K562 (cell line): ENCODE results near the gene ZNF8. TPM values are rescaled to one million over a fixed set of nuclear protein-coding genes. Genes with fewer than 3 reads are reported as not detected.

ENCODE experiments used
- ASH1L ChIP-seq: fragments of 450-650 bp; IDR thresholded peaks from 2 replicates; pipeline ENCODE4 v1.6.1; 2018; ENCODE audit warnings: borderline replicate concordance, mild to moderate bottlenecking, low read depth; ENCODE audit not compliant: partially characterized antibody
- ELK1 ChIP-seq: sonication (generic); formaldehyde crosslinking; IDR thresholded peaks from 2 replicates; pipeline ENCODE4 v1.8.1; 2022; ENCODE audit warnings: missing genetic modification reagents
- MAFF ChIP-seq: IDR thresholded peaks from 2 replicates; pipeline ENCODE4 v1.6.1; 2012; ENCODE audit warnings: low read length, improper control_type of control experiment
- MIER1 ChIP-seq: fragments of 450-650 bp; IDR thresholded peaks from 2 replicates; pipeline ENCODE4 v1.6.1; 2016; ENCODE audit warnings: antibody characterized with exemption, mild to moderate bottlenecking, low read depth
- NFIC ChIP-seq: fragments of 450-650 bp; IDR thresholded peaks from 2 replicates; pipeline ENCODE4 v1.6.1; 2017; ENCODE audit warnings: mild to moderate bottlenecking, inconsistent platforms
- POLR3G ChIP-seq: IDR thresholded peaks from 2 replicates; pipeline ENCODE4 v1.6.1; 2011; ENCODE audit not compliant: insufficient read length, insufficient replicate concordance; ENCODE audit errors: extremely low read depth
- PTBP1 ChIP-seq: fragments of 200-400 bp; formaldehyde crosslinking; IDR thresholded peaks from 2 replicates; pipeline ENCODE4 v1.6.1; 2017; ENCODE audit warnings: low read depth, low read length
- SAFB2 ChIP-seq: fragments of 200-400 bp; formaldehyde crosslinking; IDR thresholded peaks from 2 replicates; pipeline ENCODE4 v1.6.1; 2018; ENCODE audit warnings: borderline replicate concordance, low read length, low read depth, moderate library complexity; ENCODE audit not compliant: severe bottlenecking
- SMC3 ChIP-seq: conservative IDR thresholded peaks from 2 replicates; pipeline ENCODE4 v1.6.1; 2011; ENCODE audit warnings: low read depth, low read length, improper control_type of control experiment; ENCODE audit not compliant: insufficient read depth
- TSC22D4 ChIP-seq: fragments of 450-650 bp; IDR thresholded peaks from 2 replicates; pipeline ENCODE4 v1.6.1; 2016; ENCODE audit warnings: missing genetic modification characterization, missing biosample characterization, control low read depth
- ZBTB34 ChIP-seq: fragments of 250-450 bp; sonication (Bioruptor Pico); IDR thresholded peaks from 2 replicates; pipeline ENCODE4 v1.8.0; 2021; ENCODE audit warnings: mild to moderate bottlenecking, moderate library complexity
- ZEB2 ChIP-seq: fragments of 450-650 bp; IDR thresholded peaks from 2 replicates; pipeline ENCODE4 v1.6.1; 2016
- ZNF12 ChIP-seq: sonication (generic); formaldehyde crosslinking; IDR thresholded peaks from 2 replicates; pipeline ENCODE4 v1.4.0; 2020; ENCODE audit warnings: mild to moderate bottlenecking, missing genetic modification reagents
- ZNF280A ChIP-seq: fragments of 450-650 bp; IDR thresholded peaks from 2 replicates; pipeline ENCODE4 v1.6.1; 2018; ENCODE audit warnings: mild to moderate bottlenecking, low read depth; ENCODE audit not compliant: partially characterized antibody
- ZZZ3 ChIP-seq: fragments of 450-650 bp; IDR thresholded peaks from 2 replicates; pipeline ENCODE4 v1.6.1; 2016; ENCODE audit warnings: antibody characterized with exemption, mild to moderate bottlenecking, moderate library complexity
- polyA plus RNA-seq, 8 experiments: library from polyadenylated mRNA; depleted of rRNA in 4 of 8; stranded (reverse) in 5 of 8; unstranded in 3 of 8; fragments of >200 nt; fragmentation: Nextera tagmentation in 2 of 8; fragmentation: Illumina TruSeq in 1 of 8; extraction: Ambion mirVana in 2 of 8; extraction: Trizol in 1 of 8; gene quantifications; 2 replicates each; pipeline versions ENCODE4 v1.2.1 to v1.2.3, GENCODE V29; 2011 to 2014; ENCODE audit warnings: inconsistent platforms in 1 of 8, missing spikeins in 1 of 8
- total RNA-seq, 7 experiments: library from RNA; depleted of rRNA in 6 of 7; stranded (reverse); fragments of >200 nt in 6 of 7; fragmentation: Illumina TruSeq in 2 of 7; extraction: Trizol in 2 of 7; gene quantifications; 2 replicates each; pipeline versions ENCODE4 v1.2.1 to v1.2.3, GENCODE V29; 2011 to 2021; ENCODE audit warnings: low replicate concordance in 1 of 7
- TF ChIP-seq, protein P1 (sequence below): IDR thresholded peaks from 2 replicates; pipeline ENCODE4 v1.6.1; 2011; ENCODE audit warnings: borderline replicate concordance, low read depth, mild to moderate bottlenecking, moderate library complexity, low read length; ENCODE audit not compliant: insufficient read depth, poor library complexity, severe bottlenecking
- TF ChIP-seq, protein P2 (sequence below), 2 experiments: fragments of 450-650 bp in 1 of 2; sonication (generic) in 1 of 2; formaldehyde crosslinking in 1 of 2; IDR thresholded peaks in 1 of 2; conservative IDR thresholded peaks in 1 of 2; 2 replicates each; pipeline versions ENCODE4 v1.6.1 to v1.8.1; 2016 to 2023; ENCODE audit warnings: mild to moderate bottlenecking in 2 of 2, moderate library complexity in 2 of 2, inconsistent platforms in 1 of 2, missing genetic modification reagents in 1 of 2

ZNF8 gene
- total and polyA plus RNA-seq, 9 of the 15 experiments (the other 6 are each of a cell fraction or from before 2014, with no cell fraction given), result 0.71 to 7.7 (median 4.7) TPM

GRCh38 chr19:58279042-58279924 is 528 bp downstream of the ZNF8 start (continued):
- TF ChIP-seq NFIC (peak; percentile 96), PTBP1 (no peak), SMC3 (no peak), ZNF12 (CRISPR knock-in tag) (no peak), ZBTB34 (CRISPR knock-in tag) (no peak), POLR3G (no peak), SAFB2 (no peak), ZEB2 (no peak), MAFF (no peak), ZNF280A (no peak), MIER1 (no peak), ELK1 (CRISPR knock-in tag) (no peak), ASH1L (no peak), ZZZ3 (peak; percentile 19; the same call in 1 of the 2 replicates), TSC22D4 (no peak)
- TF ChIP-seq, protein P1, sequence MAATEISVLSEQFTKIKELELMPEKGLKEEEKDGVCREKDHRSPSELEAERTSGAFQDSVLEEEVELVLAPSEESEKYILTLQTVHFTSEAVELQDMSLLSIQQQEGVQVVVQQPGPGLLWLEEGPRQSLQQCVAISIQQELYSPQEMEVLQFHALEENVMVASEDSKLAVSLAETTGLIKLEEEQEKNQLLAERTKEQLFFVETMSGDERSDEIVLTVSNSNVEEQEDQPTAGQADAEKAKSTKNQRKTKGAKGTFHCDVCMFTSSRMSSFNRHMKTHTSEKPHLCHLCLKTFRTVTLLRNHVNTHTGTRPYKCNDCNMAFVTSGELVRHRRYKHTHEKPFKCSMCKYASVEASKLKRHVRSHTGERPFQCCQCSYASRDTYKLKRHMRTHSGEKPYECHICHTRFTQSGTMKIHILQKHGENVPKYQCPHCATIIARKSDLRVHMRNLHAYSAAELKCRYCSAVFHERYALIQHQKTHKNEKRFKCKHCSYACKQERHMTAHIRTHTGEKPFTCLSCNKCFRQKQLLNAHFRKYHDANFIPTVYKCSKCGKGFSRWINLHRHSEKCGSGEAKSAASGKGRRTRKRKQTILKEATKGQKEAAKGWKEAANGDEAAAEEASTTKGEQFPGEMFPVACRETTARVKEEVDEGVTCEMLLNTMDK, result no peak
- TF ChIP-seq, protein P2, sequence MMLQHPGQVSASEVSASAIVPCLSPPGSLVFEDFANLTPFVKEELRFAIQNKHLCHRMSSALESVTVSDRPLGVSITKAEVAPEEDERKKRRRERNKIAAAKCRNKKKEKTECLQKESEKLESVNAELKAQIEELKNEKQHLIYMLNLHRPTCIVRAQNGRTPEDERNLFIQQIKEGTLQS (IDR thresholded peaks at IDR 0.05), result no peak
- TF ChIP-seq, protein P2 (CRISPR knock-in tag; conservative IDR thresholded peaks at IDR 0.05), result no peak; the same call in 1 of the 2 replicates
